CD4-positive, CD25-positive, alpha-beta regulatory T cell (primary cell): ENCODE measurements around the gene SMARCD1. TPM values are rescaled to one million over a fixed set of nuclear protein-coding genes. Genes with fewer than 3 reads are reported as not detected.
A peak's percentile ranks its signal among the peaks of the same experiment; 100 is the strongest.

Experiments used
- ATAC-seq, 2 donors: fragments of 150-1000 bp; cut with Tn5 transposase; one replicate each; pipeline ENCODE4 v1.10.0; 2021; ENCODE audit warnings: low read depth in 2 of 2, moderate number of reproducible peaks in 2 of 2, moderate library complexity in 1 of 2
- DNase-seq, 3 donors: peaks; one replicate each; pipeline versions ENCODE4 v3.0.0 to v3.0.0-alpha.2; 2012 to 2022; ENCODE audit warnings: mixed read lengths in 1 of 3
- H3K27ac ChIP-seq: one replicate; pipeline ENCODE4 v1.7.0; 2013; ENCODE audit warnings: mild to moderate bottlenecking, low read length; ENCODE audit not compliant: insufficient read depth, poor library complexity, severe bottlenecking
- H3K27me3 ChIP-seq: one replicate; pipeline ENCODE4 v1.7.0; 2013; ENCODE audit warnings: low read length; ENCODE audit not compliant: control insufficient read depth, insufficient read depth
- H3K36me3 ChIP-seq: one replicate; pipeline ENCODE4 v1.7.0; 2013; ENCODE audit warnings: mild to moderate bottlenecking, low read length, moderate library complexity; ENCODE audit not compliant: control insufficient read depth, insufficient read depth
- H3K4me1 ChIP-seq: 2 replicates; pipeline ENCODE4 v1.7.0; 2013; ENCODE audit warnings: mild to moderate bottlenecking, low read length; ENCODE audit not compliant: insufficient read depth, control insufficient read depth, poor library complexity, severe bottlenecking
- H3K4me3 ChIP-seq: one replicate; pipeline ENCODE4 v1.7.0; 2013; ENCODE audit warnings: low read depth, mild to moderate bottlenecking, low read length, moderate library complexity
- H3K9me3 ChIP-seq, 2 experiments: 1 replicate in 1 of 2; 2 replicates in 1 of 2; pipeline ENCODE4 v1.7.0; 2013; ENCODE audit warnings: low read length in 2 of 2, mild to moderate bottlenecking in 1 of 2, moderate library complexity in 1 of 2; ENCODE audit not compliant: control insufficient read depth in 2 of 2
- H3K27ac Mint-ChIP-seq, 3 donors: one replicate each; pipeline ENCODE4 v1.8.0; 2020 to 2022; ENCODE audit warnings: mild to moderate bottlenecking in 3 of 3, mixed read lengths in 3 of 3, moderate library complexity in 2 of 3
- H3K27me3 Mint-ChIP-seq: one replicate; pipeline ENCODE4 v1.8.0; 2022; ENCODE audit warnings: mild to moderate bottlenecking, mixed read lengths
- H3K36me3 Mint-ChIP-seq: one replicate; pipeline ENCODE4 v1.8.0; 2020; ENCODE audit warnings: mixed read lengths
- H3K4me1 Mint-ChIP-seq, 4 donors: one replicate each; pipeline ENCODE4 v1.8.0; 2020 to 2022; ENCODE audit warnings: mixed read lengths in 4 of 4, mild to moderate bottlenecking in 1 of 4
- H3K4me3 Mint-ChIP-seq, 4 donors: one replicate each; pipeline ENCODE4 v1.8.0; 2020 to 2022; ENCODE audit warnings: mild to moderate bottlenecking in 4 of 4, mixed read lengths in 4 of 4, moderate library complexity in 3 of 4
- H3K9me3 Mint-ChIP-seq, 7 donors: one replicate each; pipeline ENCODE4 v1.8.0; 2020 to 2022; ENCODE audit warnings: mixed read lengths in 7 of 7, mild to moderate bottlenecking in 3 of 7, moderate library complexity in 2 of 7
- polyA plus RNA-seq, 4 donors: library from polyadenylated mRNA; unstranded; fragments of 300-500 nt; fragmentation: Illumina TruSeq; gene quantifications; one replicate each; pipeline ENCODE4 v1.2.3, GENCODE V29; 2021
- total RNA-seq: library from RNA; stranded (reverse); gene quantifications from one replicate; pipeline ENCODE4 v1.2.3, GENCODE V29; 2022

SMARCD1 gene
- total and polyA plus RNA-seq, 5 donors from 2014 or later, result 12.0 to 75.2 (median 14.7) TPM

DNA sequence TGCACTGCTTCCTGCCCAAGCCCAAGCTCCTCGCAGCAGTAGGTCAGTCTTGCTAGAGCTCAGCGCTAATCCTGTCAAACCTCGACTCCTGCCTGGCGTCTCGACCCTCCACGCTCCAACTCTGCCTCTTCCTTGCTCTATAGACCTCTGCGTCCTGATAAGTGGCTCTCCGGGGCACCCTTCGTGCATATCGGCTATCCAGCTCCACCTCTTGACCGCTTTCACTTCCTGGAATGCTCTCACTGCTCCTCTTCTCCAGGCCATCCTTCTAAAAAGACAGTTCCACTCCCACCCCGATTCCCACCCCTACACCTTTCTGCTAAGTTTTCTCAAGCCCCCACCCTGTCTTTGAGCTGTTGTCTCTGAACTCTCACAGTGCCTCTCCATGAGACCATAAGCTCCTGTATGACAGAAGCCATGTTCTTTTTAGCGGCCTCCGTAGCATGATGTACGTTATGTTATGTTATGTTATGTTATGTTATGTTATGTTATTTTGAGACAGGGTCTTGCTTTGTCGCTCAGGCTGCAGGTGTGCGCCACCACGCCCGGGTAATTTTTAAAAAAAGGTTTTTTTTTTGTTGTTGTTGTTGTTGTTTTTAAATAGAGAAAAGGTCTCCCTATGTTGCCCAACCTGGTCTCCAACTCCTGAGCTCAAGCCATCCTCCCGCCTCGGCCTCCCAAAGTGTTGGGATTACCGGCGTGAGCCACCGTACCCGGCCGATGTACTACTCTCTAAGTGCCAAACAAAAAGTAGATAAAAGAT, 27.5 kb downstream of the SMARCD1 start:
- Histone ChIP-seq H3K27ac (peak overlapping the region; percentile 94), H3K27me3 (no peaks in the 10 kb centered on the region), H3K36me3 (peaks cover 16% of the 10 kb centered on the region), H3K4me3 (peak overlapping the region; percentile 95), H3K4me1 (peaks cover 45% of the 10 kb centered on the region), H3K9me3 (no peaks in the 10 kb centered on the region)
- Mint-ChIP-seq H3K27me3 (no peaks in the 10 kb centered on the region), H3K9me3 (no peaks in the 10 kb centered on the region), H3K36me3 (peaks cover 24% of the 10 kb centered on the region), H3K27ac (peak overlapping the region; percentile 99 to 100 (median 100)), H3K4me3 (peak overlapping the region; percentile 97 to 99 (median 98)), H3K4me1 (peaks cover 5 to 55% (median 40%) of the 10 kb centered on the region in 4 donors)
- ATAC-seq (no peak), DNase-seq (no peak)

DNA sequence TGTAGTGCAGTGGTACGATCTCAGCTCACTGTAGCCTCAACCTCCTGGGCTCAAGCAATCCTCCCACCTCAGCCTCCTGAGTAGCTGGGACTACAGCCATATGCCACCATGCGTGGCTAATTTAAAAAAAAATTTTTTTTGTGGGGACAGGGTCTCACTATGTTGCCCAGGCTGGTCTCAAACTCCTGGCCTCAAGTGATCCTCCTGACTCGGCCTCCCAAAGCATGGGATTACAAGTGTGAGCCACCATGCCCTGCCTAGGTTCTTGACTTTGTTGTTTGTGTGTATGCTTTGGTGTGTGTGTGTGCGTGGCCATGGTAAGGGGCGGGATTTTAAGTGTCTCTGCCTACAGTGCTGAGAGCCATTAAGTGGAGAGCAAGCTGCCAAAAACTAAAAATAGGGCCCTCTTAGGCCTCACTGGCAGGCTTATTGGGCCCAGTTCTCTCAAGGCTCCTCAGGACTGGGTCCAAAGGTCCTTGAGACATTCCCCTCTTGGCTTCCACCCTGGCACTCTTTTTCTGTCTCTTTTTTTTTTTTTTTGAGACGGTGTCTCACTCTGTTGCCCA, 32.0 kb downstream of the SMARCD1 start:
- H3K36me3 ChIP-seq, result peaks cover 50% of the 10 kb centered on the region
- H3K4me1 Mint-ChIP-seq, result peaks cover 5 to 60% (median 31%) of the 10 kb centered on the region in 4 donors

GRCh38 chr12:50119387-50119786, 34.2 kb downstream of the SMARCD1 start:
- no peaks in the 10 kb centered on the region for H3K9me3 Mint-ChIP-seq
- H3K27me3 Mint-ChIP-seq, result no peaks in the 10 kb centered on the region
- H3K27ac ChIP-seq, result no peak overlapping the region
- ATAC-seq (no peak), DNase-seq (no peak)
- peaks cover 16% of the 10 kb centered on the region for H3K4me1 ChIP-seq
- peak overlapping the region in 1 of 4 donors; percentile 26 for H3K4me3 Mint-ChIP-seq
- no peaks in the 10 kb centered on the region for H3K27me3 ChIP-seq
- H3K36me3 ChIP-seq, result peaks cover 69% of the 10 kb centered on the region
- no peaks in the 10 kb centered on the region for H3K9me3 ChIP-seq
- peaks cover 8 to 52% (median 23%) of the 10 kb centered on the region in 4 donors for H3K4me1 Mint-ChIP-seq
- H3K4me3 ChIP-seq, result no peak overlapping the region
- H3K36me3 Mint-ChIP-seq, result peaks cover 39% of the 10 kb centered on the region
- no peak overlapping the region for H3K27ac Mint-ChIP-seq

More for the DNA sequence above, 32.0 kb downstream of the SMARCD1 start:
- peak overlapping the region in 3 of 4 donors; percentile 62 to 74 (median 68) for H3K4me3 Mint-ChIP-seq
- Histone ChIP-seq H3K4me1 (peaks cover 33% of the 10 kb centered on the region), H3K27me3 (no peaks in the 10 kb centered on the region), H3K27ac (no peak overlapping the region), H3K4me3 (peak overlapping the region; percentile 13), H3K9me3 (no peaks in the 10 kb centered on the region)
- ATAC-seq (no peak), DNase-seq (no peak)
- H3K27me3 Mint-ChIP-seq, result no peaks in the 10 kb centered on the region
- peak overlapping the region in 2 of 3 donors; percentile 32 to 52 for H3K27ac Mint-ChIP-seq
- peaks cover 36% of the 10 kb centered on the region for H3K36me3 Mint-ChIP-seq
- H3K9me3 Mint-ChIP-seq, result no peaks in the 10 kb centered on the region

DNA sequence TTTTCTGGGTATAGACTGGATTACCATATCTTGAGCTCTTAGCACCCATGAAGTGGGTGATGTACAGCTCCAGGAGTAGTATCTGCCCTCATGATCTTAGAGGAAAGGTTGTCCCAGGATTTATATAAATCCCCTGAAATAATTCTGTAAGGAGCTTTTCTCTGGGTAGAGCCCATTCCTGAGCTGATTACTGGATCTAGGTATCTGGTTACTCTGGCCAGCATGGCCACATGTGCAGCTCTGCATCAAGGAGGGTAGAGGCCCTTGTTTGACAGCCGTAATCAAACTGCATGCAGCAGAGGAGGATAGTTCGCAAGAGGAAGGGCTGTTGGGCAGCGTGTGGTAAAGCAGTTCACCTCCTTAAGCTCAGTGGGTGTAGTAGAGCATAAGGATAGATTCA, 35.4 kb downstream of the SMARCD1 start:
- H3K4me1 Mint-ChIP-seq, result peaks cover 5 to 53% (median 27%) of the 10 kb centered on the region in 4 donors
- no peak overlapping the region for H3K4me3 Mint-ChIP-seq
- H3K36me3 Mint-ChIP-seq, result peaks cover 37% of the 10 kb centered on the region
- no peak overlapping the region for H3K27ac Mint-ChIP-seq
- H3K27ac ChIP-seq, result no peak overlapping the region
- no peaks in the 10 kb centered on the region for H3K9me3 ChIP-seq
- H3K27me3 Mint-ChIP-seq, result no peaks in the 10 kb centered on the region
- no peaks in the 10 kb centered on the region for H3K27me3 ChIP-seq
- H3K36me3 ChIP-seq, result peaks cover 76% of the 10 kb centered on the region
- no peak overlapping the region for H3K4me3 ChIP-seq
- H3K4me1 ChIP-seq, result peaks cover 19% of the 10 kb centered on the region
- no peaks in the 10 kb centered on the region for H3K9me3 Mint-ChIP-seq
- DNase-seq (no peak), ATAC-seq (no peak)

- peaks cover 19% of the 10 kb centered on the region for H3K4me1 ChIP-seq
- ATAC-seq (no peak), DNase-seq (no peak)
- peaks cover 72% of the 10 kb centered on the region for H3K36me3 ChIP-seq
- H3K27ac ChIP-seq, result no peak overlapping the region
- no peak overlapping the region for H3K4me3 ChIP-seq
- no peaks in the 10 kb centered on the region for H3K27me3 Mint-ChIP-seq
- no peaks in the 10 kb centered on the region for H3K27me3 ChIP-seq
- no peak overlapping the region for H3K4me3 Mint-ChIP-seq
- peaks cover 37% of the 10 kb centered on the region for H3K36me3 Mint-ChIP-seq
- H3K4me1 Mint-ChIP-seq, result peaks cover 5 to 53% (median 27%) of the 10 kb centered on the region in 4 donors
- H3K9me3 ChIP-seq, result no peaks in the 10 kb centered on the region
- H3K9me3 Mint-ChIP-seq, result no peaks in the 10 kb centered on the region
- H3K27ac Mint-ChIP-seq, result peak overlapping the region in 1 of 3 donors; percentile 11
These were observed 35.8 kb downstream of the SMARCD1 start for GRCh38 chr12:50120953-50121352.

GRCh38 chr12:50121641-50122040, 36.5 kb downstream of the SMARCD1 start:
- no peaks in the 10 kb centered on the region for H3K27me3 ChIP-seq
- peaks cover 15% of the 10 kb centered on the region for H3K4me1 ChIP-seq
- Mint-ChIP-seq H3K9me3 (no peaks in the 10 kb centered on the region), H3K27me3 (no peaks in the 10 kb centered on the region), H3K27ac (peak overlapping the region in 2 of 3 donors; percentile 11 to 70), H3K36me3 (peaks cover 33% of the 10 kb centered on the region), H3K4me3 (peak overlapping the region in 1 of 4 donors; percentile 5), H3K4me1 (peaks cover 5 to 48% (median 22%) of the 10 kb centered on the region in 4 donors)
- no peaks in the 10 kb centered on the region for H3K9me3 ChIP-seq
- DNase-seq, result no peak
- peaks cover 68% of the 10 kb centered on the region for H3K36me3 ChIP-seq
- no peak overlapping the region for H3K4me3 ChIP-seq
- no peak for ATAC-seq
- H3K27ac ChIP-seq, result no peak overlapping the region

DNA sequence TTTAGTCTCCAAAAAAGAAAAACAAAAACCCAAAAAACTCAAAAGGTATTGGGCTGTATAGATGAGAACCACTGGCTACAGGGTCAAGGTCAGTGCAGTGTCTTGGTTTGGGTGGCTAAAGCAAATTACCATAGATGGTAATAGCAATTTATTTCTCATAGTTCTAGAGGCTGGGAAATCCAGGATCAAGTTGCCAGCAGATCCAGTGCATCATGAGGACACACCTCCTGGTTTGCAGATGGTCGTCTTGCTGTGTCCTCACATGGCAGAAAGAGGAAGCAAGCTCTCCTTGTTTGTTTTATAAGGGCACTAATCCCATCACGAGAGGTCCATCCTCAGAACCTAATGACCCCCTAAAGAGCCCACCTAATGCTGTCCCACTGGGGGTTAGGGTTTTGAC, 38.1 kb downstream of the SMARCD1 start:
- no peaks in the 10 kb centered on the region for H3K9me3 Mint-ChIP-seq
- peaks cover 5 to 43% (median 22%) of the 10 kb centered on the region in 4 donors for H3K4me1 Mint-ChIP-seq
- peaks cover 75% of the 10 kb centered on the region for H3K36me3 ChIP-seq
- H3K4me3 Mint-ChIP-seq, result no peak overlapping the region
- peaks cover 35% of the 10 kb centered on the region for H3K36me3 Mint-ChIP-seq
- H3K4me1 ChIP-seq, result peaks cover 7% of the 10 kb centered on the region
- no peak overlapping the region for H3K4me3 ChIP-seq
- no peak for DNase-seq
- ATAC-seq, result no peak
- H3K9me3 ChIP-seq, result no peaks in the 10 kb centered on the region
- H3K27me3 ChIP-seq, result no peaks in the 10 kb centered on the region
- no peak overlapping the region for H3K27ac ChIP-seq
- H3K27me3 Mint-ChIP-seq, result no peaks in the 10 kb centered on the region
- H3K27ac Mint-ChIP-seq, result no peak overlapping the region
